Adrenal gland (tissue), 19 donors: ENCODE data around the gene OIT3. TPM values are rescaled to one million over a fixed set of nuclear protein-coding genes. Genes with fewer than 3 reads are reported as not detected.

Experiments
- DNase-seq, 7 donors: peaks; one replicate each; pipeline ENCODE4 v3.0.0-alpha.2; 2019 to 2020
- H3K27ac ChIP-seq, 5 donors: fragments of 200-600 bp; sonication (generic) in 4 of 5; 1 replicate in 3 of 5; 2 replicates in 2 of 5; pipeline versions ENCODE4 v1.5.1 to v1.8.0; 2016 to 2020; ENCODE audit warnings: mild to moderate bottlenecking in 1 of 5
- H3K27me3 ChIP-seq: fragments of 200-600 bp; 2 replicates; pipeline ENCODE4 v1.8.0; 2021
- H3K36me3 ChIP-seq, 2 donors: fragments of 200-600 bp; replicated peaks in 1 of 2; 1 replicate in 1 of 2; 2 replicates in 1 of 2; pipeline versions ENCODE4 v1.5.1 to v1.8.0; 2018 to 2022
- H3K4me1 ChIP-seq, 2 donors: fragments of 200-600 bp; replicated peaks in 1 of 2; 1 replicate in 1 of 2; 2 replicates in 1 of 2; pipeline versions ENCODE4 v1.5.1 to v1.8.0; 2018 to 2021
- H3K4me3 ChIP-seq, 4 donors: fragments of 200-600 bp; sonication (generic) in 3 of 4; one replicate each; pipeline ENCODE4 v1.5.1; 2016 to 2018
- H3K9me3 ChIP-seq, 3 donors: fragments of 200-600 bp; sonication (generic) in 1 of 3; replicated peaks in 1 of 3; 1 replicate in 2 of 3; 2 replicates in 1 of 3; pipeline versions ENCODE4 v1.5.1 to v1.8.0; 2016 to 2021
- POLR2A ChIP-seq, 2 donors: fragments of 450-650 bp; IDR thresholded peaks; one replicate each; pipeline ENCODE4 v1.6.1; 2017; ENCODE audit warnings: antibody characterized with exemption in 2 of 2, mild to moderate bottlenecking in 2 of 2, moderate library complexity in 1 of 2
- WGBS, 4 donors: extraction: QIAGEN DNeasy Blood & Tissue Kit in 2 of 4; methylation state at CpG; one replicate each; pipeline versions ENCODE4 v1.1.5 to v1.1.7; 2013 to 2017; 5-methylcytosine and 5-hydroxymethylcytosine counted together
- intact Hi-C, 2 donors: fragments of 100-400 bp; cut with DNase I; formaldehyde crosslinking; loops; one replicate each; pipeline versions ENCODE4 v1.14.1 to v1.15.0; 2022 to 2023
- long read RNA-seq, 10 donors: library from polyadenylated mRNA in 3 of 10; unstranded in 2 of 10; stranded (forward) in 1 of 10; transcript quantifications; one replicate each; pipeline ENCODE4 v2.0.0 and lab custom pipeline, GENCODE V29; 2021 to 2026
- polyA plus RNA-seq, 3 donors: library from polyadenylated mRNA; stranded (reverse); fragments of 200-250 nt in 2 of 3; fragments of 350-450 nt in 1 of 3; fragmentation: Illumina TruSeq in 1 of 3; extraction: RNeasy Lipid Tissue Mini Kit (QIAGEN cat#74804) in 1 of 3; gene quantifications; one replicate each; pipeline ENCODE4 v1.2.3, GENCODE V29; 2013 to 2014
- total RNA-seq, 9 donors: library from RNA; depleted of rRNA in 4 of 9; stranded (reverse); fragments of >200 nt in 4 of 9; fragments of 120-200 nt in 1 of 9; fragmentation: NEBNext Ultra II Directional in 1 of 9; extraction: Animal tissue kit (Norgen Biotek cat#: 25700) in 1 of 9; gene quantifications; one replicate each; pipeline versions ENCODE4 v1.1.0 to v1.2.4, GENCODE V29; 2013 to 2023
- TF ChIP-seq, protein P1 (sequence below), 6 experiments: fragments of 450-650 bp in 4 of 6; fragments of 200-600 bp in 2 of 6; sonication (generic) in 1 of 6; IDR thresholded peaks; 1 replicate in 5 of 6; 2 replicates in 1 of 6; pipeline versions ENCODE4 v1.5.1 to v1.8.0; 2016 to 2021; ENCODE audit warnings: antibody characterized with exemption in 6 of 6, mild to moderate bottlenecking in 2 of 6, moderate library complexity in 1 of 6
- donor health status: healthy with polysubstance abuse.
- donor health status: Bipolar disorder and iron deficiency.
- donor health status: DM: yes; HTN: yes; CAD: no.
- donor health status: DM: no; HTN: no; CAD: no.
- donor health status: DM: no; HTN: no; CAD: no.
- donor health status: DM: yes; HTN: yes; CAD: no.

The OIT3 gene
- 1 to 10 TPM in 1 of 9 donors, under 1 TPM in 3, not detected in 5; 0.14 to 2.1 (median 0.45) TPM for total RNA-seq
- under 1 TPM; 0.08 to 0.22 (median 0.13) TPM for polyA plus RNA-seq
- long read RNA-seq, donor 1, partial matches to known transcripts: 0 of 2 reads
- long read RNA-seq, donor 1, other reads (novel, unspliced or antisense): 0 of 2 reads
- long read RNA-seq, donor 2: 0 reads
- long read RNA-seq, donor 3, partial matches to known transcripts: 0 of 1 reads
- long read RNA-seq, donor 3, other reads (novel, unspliced or antisense): 0 of 1 reads
- long read RNA-seq, donor 4: 0 reads
- long read RNA-seq, donor 5: 0 reads
- long read RNA-seq, donor 6: 0 reads
- long read RNA-seq, donor 7: 0 reads
- long read RNA-seq, donor 8, partial matches to known transcripts: 0 of 1 reads
- long read RNA-seq, donor 8, other reads (novel, unspliced or antisense): 0 of 1 reads
- long read RNA-seq, donor 9: 0 reads
- long read RNA-seq, donor 10: 0 reads

DNA sequence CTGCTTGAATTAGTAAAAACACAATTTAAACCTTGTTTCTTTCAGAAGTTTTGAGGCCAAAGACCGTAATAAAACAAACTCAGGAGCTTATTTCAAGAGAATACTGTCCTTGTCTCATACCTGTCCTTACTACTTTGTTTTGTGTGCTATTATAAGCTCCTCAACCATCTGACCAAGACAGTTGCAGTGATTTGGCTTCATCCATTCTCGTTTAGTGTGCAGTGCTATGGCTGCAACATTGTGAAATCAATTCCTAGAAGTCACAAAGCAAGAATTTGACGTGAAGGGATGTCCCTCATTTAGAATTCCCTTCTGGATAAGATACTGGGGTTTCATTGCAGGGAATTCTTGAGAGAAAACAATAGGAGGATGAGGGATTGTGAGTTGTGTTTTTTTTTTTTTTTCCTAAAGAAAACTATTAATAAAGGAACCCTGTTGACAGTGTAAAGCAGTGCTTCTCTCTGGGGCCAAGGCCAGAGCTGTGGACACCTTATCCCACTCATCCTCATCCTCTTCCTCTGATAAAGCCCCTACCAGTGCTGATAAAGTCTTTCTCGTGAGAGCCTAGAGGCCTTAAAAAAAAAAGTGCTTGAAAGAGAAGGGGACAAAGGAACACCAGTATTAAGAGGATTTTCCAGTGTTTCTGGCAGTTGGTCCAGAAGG is at the start of gene OIT3:
Gene OIT3 (plus strand): TSS at position 604 of the 663 bp plus-strand sequence. CDS start 60 bp downstream, outside the sequence.
- Histone ChIP-seq H3K27ac (no peak within 1 kb of the TSS), H3K4me1 (no peaks in the 10 kb centered on the region), H3K27me3 (no peaks in the 10 kb centered on the region), H3K9me3 (no peaks in the 10 kb centered on the region), H3K36me3 (no peaks in the 10 kb centered on the region), H3K4me3 (no peak within 1 kb of the TSS)
- TF ChIP-seq, protein P1, sequence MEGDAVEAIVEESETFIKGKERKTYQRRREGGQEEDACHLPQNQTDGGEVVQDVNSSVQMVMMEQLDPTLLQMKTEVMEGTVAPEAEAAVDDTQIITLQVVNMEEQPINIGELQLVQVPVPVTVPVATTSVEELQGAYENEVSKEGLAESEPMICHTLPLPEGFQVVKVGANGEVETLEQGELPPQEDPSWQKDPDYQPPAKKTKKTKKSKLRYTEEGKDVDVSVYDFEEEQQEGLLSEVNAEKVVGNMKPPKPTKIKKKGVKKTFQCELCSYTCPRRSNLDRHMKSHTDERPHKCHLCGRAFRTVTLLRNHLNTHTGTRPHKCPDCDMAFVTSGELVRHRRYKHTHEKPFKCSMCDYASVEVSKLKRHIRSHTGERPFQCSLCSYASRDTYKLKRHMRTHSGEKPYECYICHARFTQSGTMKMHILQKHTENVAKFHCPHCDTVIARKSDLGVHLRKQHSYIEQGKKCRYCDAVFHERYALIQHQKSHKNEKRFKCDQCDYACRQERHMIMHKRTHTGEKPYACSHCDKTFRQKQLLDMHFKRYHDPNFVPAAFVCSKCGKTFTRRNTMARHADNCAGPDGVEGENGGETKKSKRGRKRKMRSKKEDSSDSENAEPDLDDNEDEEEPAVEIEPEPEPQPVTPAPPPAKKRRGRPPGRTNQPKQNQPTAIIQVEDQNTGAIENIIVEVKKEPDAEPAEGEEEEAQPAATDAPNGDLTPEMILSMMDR (IDR thresholded peaks at IDR 0.05): no peak
- TF ChIP-seq POLR2A (IDR thresholded peaks at IDR 0.05): no peak
- intact Hi-C loops: no loop called here
- 52 to 68% (median 55%) methylated on average over 4 of the region's 4 CpGs for WGBS, 4 donors
- peak in 1 of 7 donors; percentile 9 for DNase-seq

DNA sequence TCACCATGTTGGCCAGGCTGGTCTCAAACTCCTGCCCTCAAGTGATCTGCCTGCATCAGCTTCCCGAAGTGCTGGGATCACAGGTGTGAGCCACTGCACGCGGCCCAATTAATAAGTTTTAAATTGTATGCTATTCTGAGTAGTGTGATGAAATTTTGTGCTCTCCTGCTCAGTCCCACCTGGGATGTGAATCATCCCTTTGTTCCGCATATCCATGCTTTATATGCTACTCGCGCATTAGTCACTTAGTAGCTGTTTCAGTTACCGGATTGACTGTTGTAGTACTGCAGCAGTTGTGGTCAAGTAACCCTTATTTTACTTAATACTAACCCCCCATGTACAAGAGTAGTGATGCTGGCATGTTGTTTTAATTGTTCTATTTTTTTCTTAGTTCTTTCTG is 47.3 kb upstream of the OIT3 start:
- no peak overlapping the region for H3K4me3 ChIP-seq
- H3K27me3 ChIP-seq: no peaks in the 10 kb centered on the region
- no peaks in the 10 kb centered on the region for H3K9me3 ChIP-seq
- TF ChIP-seq POLR2A (IDR thresholded peaks at IDR 0.05): no peak
- TF ChIP-seq, protein P1 (IDR thresholded peaks at IDR 0.05): no peak
- H3K36me3 ChIP-seq: no peaks in the 10 kb centered on the region
- no peak overlapping the region for H3K27ac ChIP-seq
- DNase-seq: no peak
- H3K4me1 ChIP-seq: no peaks in the 10 kb centered on the region
- intact Hi-C loops: no loop called here
- 79 to 90% (median 82%) methylated on average over 5 to 7 of the region's 7 CpGs for WGBS, 4 donors

DNA sequence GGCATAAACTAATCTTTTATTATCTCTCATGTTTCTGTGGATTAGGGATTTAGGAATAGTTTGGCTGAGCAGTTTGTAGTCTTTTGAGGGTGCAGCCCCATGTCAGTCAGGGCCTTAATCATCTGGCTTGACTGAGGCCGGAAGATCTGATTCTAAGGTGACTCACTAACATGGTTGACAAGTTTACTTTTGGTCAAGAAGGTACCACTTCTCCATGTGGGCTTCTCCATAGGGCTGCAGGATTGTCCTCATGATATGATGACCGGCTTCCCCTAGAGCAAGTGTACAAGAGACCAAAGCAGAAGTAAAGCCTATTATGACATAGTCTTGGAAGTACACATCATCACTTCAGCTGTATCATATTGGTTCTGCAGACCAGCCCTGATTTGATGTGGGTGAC is 45.9 kb upstream of the OIT3 start:
- H3K9me3 ChIP-seq: no peaks in the 10 kb centered on the region
- H3K4me1 ChIP-seq: no peaks in the 10 kb centered on the region
- H3K27me3 ChIP-seq: no peaks in the 10 kb centered on the region
- H3K4me3 ChIP-seq: no peak overlapping the region
- intact Hi-C loops: no loop called here
- H3K27ac ChIP-seq: no peak overlapping the region
- DNase-seq: no peak
- 78 to 87% (median 82%) methylated on average over 2 of the region's 2 CpGs for WGBS, 4 donors
- no peaks in the 10 kb centered on the region for H3K36me3 ChIP-seq
- TF ChIP-seq, protein P1 (IDR thresholded peaks at IDR 0.05): no peak
- TF ChIP-seq POLR2A (IDR thresholded peaks at IDR 0.05): no peak

DNA sequence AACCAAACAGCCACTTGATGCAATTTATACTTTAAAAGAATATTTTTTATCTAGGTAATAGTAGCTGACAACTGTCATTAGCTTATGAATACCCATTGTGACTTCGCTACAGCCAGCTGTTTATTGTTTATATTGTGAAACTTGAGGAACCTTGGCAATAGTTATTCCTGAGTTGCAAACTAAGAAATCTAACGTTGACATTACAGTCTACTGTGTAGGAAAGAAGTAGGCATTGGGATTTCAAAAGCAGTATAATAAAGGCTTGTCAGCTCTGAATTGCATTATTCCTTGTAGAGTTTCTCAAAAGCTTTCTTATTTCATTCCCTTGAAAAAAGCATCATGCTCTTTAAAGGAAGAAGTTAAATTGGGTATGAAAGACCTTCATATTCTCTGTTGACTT is 42.7 kb upstream of the OIT3 start:
- TF ChIP-seq, protein P1 (IDR thresholded peaks at IDR 0.05): no peak
- TF ChIP-seq POLR2A (IDR thresholded peaks at IDR 0.05): no peak
- Histone ChIP-seq H3K9me3 (no peaks in the 10 kb centered on the region), H3K4me3 (no peak overlapping the region), H3K27ac (no peak overlapping the region), H3K36me3 (no peaks in the 10 kb centered on the region), H3K27me3 (no peaks in the 10 kb centered on the region), H3K4me1 (no peaks in the 10 kb centered on the region)
- 86 to 92% (median 89%) methylated on average over 2 of the region's 2 CpGs for WGBS, 4 donors
- no peak for DNase-seq
- intact Hi-C loops: no loop called here
